AG04449 (cell line): Measurements from ENCODE around the gene ST6GALNAC2.

Experiments used
- CTCF ChIA-PET: fragments of 350-600 bp; formaldehyde crosslinking; extraction: SDS; loops from one replicate; lab custom pipeline; 2021; ENCODE audit warnings: antibody characterized with exemption; lab: Yijun Ruan, JAX
- POLR2A ChIA-PET: fragments of 400-600, 350-600 bp; formaldehyde crosslinking; extraction: SDS; loops from one replicate; lab custom pipeline; 2020; ENCODE audit warnings: antibody characterized with exemption, inconsistent platforms; lab: Yijun Ruan, JAX
- DNase-seq: peaks from one replicate; pipeline ENCODE4 v3.0.0-alpha.2; 2010; ENCODE audit warnings: low read depth, low spot score
- H3K4me3 ChIP-seq: 2 replicates; pipeline ENCODE4 v1.5.1; 2011; ENCODE audit warnings: low read depth, mild to moderate bottlenecking, control low read depth, low read length
- CTCF ChIP-seq: IDR thresholded peaks from one replicate; pipeline ENCODE4 v1.5.1; 2011; ENCODE audit warnings: mild to moderate bottlenecking, moderate library complexity, low read length, control low read depth, inconsistent platforms; ENCODE audit not compliant: insufficient read depth; ENCODE audit errors: missing control alignments

Gene ST6GALNAC2

GRCh38 chr17:76601065-76601464, 15.4 kb upstream of the ST6GALNAC2 start:
- ChIA-PET CTCF (interaction anchor here (1.0 to 4.1 kb wide), 4 partner anchors 11 to 78 kb away, joined by 3 to 23 read pairs (median 7); no protein-coding TSS in a partner anchor), POLR2A (no interaction called here)
- DNase-seq = no peak
- no peak for TF ChIP-seq CTCF
- no peak overlapping the region for H3K4me3 ChIP-seq

GRCh38 chr17:76599694-76600460, 14.2 kb upstream of the ST6GALNAC2 start:
- no peak for TF ChIP-seq CTCF
- no peak overlapping the region for H3K4me3 ChIP-seq
- ChIA-PET POLR2A (interaction anchor here (1.1 kb wide), 1 partner anchor 53 kb away, joined by 3 read pairs; no protein-coding TSS in a partner anchor), CTCF (interaction anchor here (4.1 kb wide), 1 partner anchor 24 kb away, joined by 23 read pairs; no protein-coding TSS in a partner anchor)
- DNase-seq = no peak

- TF ChIP-seq CTCF = no peak
- ChIA-PET CTCF (interaction anchor here (0.6 to 1.7 kb wide), 4 partner anchors 18 to 998 kb away, joined by 3 to 7 read pairs (median 4); no protein-coding TSS in a partner anchor), POLR2A (no interaction called here)
- H3K4me3 ChIP-seq = no peak overlapping the region
- no peak for DNase-seq
Observed at GRCh38 chr17:76598004-76598439, 12.4 kb upstream of the ST6GALNAC2 start.

- no peak for TF ChIP-seq CTCF
- ChIA-PET CTCF (interaction anchor here (0.6 to 1.7 kb wide), 3 partner anchors 23 to 997 kb away, joined by 4 to 7 read pairs (median 4); no protein-coding TSS in a partner anchor), POLR2A (no interaction called here)
- no peak overlapping the region for H3K4me3 ChIP-seq
- no peak for DNase-seq
Observed at GRCh38 chr17:76597156-76598003, 11.7 kb upstream of the ST6GALNAC2 start.

GRCh38 chr17:76594690-76595089, 9.0 kb upstream of the ST6GALNAC2 start:
- POLR2A ChIA-PET = no interaction called here
- DNase-seq = no peak
- no peak overlapping the region for H3K4me3 ChIP-seq
- TF ChIP-seq CTCF = no peak
- CTCF ChIA-PET = interaction anchor here (0.9 to 1.1 kb wide), 2 partner anchors 11 to 29 kb away, joined by 3 read pairs; no protein-coding TSS in a partner anchor

- H3K4me3 ChIP-seq = no peak overlapping the region
- no peak for DNase-seq
- no peak for TF ChIP-seq CTCF
- CTCF ChIA-PET = interaction anchor here (1.1 to 1.5 kb wide), 3 partner anchors 10 to 71 kb away, joined by 3 to 8 read pairs (median 5); no protein-coding TSS in a partner anchor
- POLR2A ChIA-PET = no interaction called here
Observed at GRCh38 chr17:76593959-76594358, 8.3 kb upstream of the ST6GALNAC2 start.
